NT2/D1 (cell line): ENCODE data around the gene PDE6B.

Experiments
- DNase-seq: peaks from one replicate; pipeline ENCODE4 v3.0.0-alpha.2; 2011; ENCODE audit warnings: low read depth, low spot score
- H3K27me3 ChIP-seq: 2 replicates; pipeline ENCODE4 v1.6.0; 2011; ENCODE audit warnings: mild to moderate bottlenecking; ENCODE audit not compliant: insufficient read length, insufficient read depth
- H3K36me3 ChIP-seq: 2 replicates; pipeline ENCODE4 v1.6.1; 2011; ENCODE audit warnings: mild to moderate bottlenecking, low read length, mixed read lengths; ENCODE audit not compliant: insufficient read depth, insufficient read length
- H3K4me1 ChIP-seq: 2 replicates; pipeline ENCODE4 v1.5.1; 2011; ENCODE audit not compliant: insufficient read depth, insufficient read length
- H3K4me3 ChIP-seq: 2 replicates; pipeline ENCODE4 v1.5.1; 2011; ENCODE audit warnings: low read depth; ENCODE audit not compliant: insufficient read length
- H3K9ac ChIP-seq: 2 replicates; pipeline ENCODE4 v1.6.0; 2011; ENCODE audit warnings: low read depth; ENCODE audit not compliant: insufficient read length
- H3K9me3 ChIP-seq: 2 replicates; pipeline ENCODE4 v1.5.1; 2011; ENCODE audit warnings: mild to moderate bottlenecking, low read length; ENCODE audit not compliant: insufficient read depth
- SUZ12 ChIP-seq: IDR thresholded peaks from 2 replicates; pipeline ENCODE4 v1.6.1; 2011; ENCODE audit not compliant: insufficient read length, insufficient read depth; ENCODE audit errors: extremely low read depth
- YY1 ChIP-seq: IDR thresholded peaks from 2 replicates; pipeline ENCODE4 v1.6.1; 2011; ENCODE audit not compliant: insufficient read length, insufficient read depth
- ZNF274 ChIP-seq: IDR thresholded peaks from 2 replicates; pipeline ENCODE4 v1.6.1; 2011; ENCODE audit warnings: mild to moderate bottlenecking, low read depth, low read length

Gene PDE6B

GRCh38 chr4:678331-679103, 53.1 kb downstream of the PDE6B start:
- Histone ChIP-seq H3K36me3 (peaks cover under 1% of the 10 kb centered on the region), H3K27me3 (no peaks in the 10 kb centered on the region), H3K4me1 (peaks cover 42% of the 10 kb centered on the region), H3K9ac (peak overlapping the region; percentile 43), H3K9me3 (no peaks in the 10 kb centered on the region), H3K4me3 (no peak overlapping the region)
- TF ChIP-seq SUZ12 (no peak), YY1 (no peak), ZNF274 (no peak)
- no peak for DNase-seq

GRCh38 chr4:679104-679481, 53.7 kb downstream of the PDE6B start:
- Histone ChIP-seq H3K9me3 (no peaks in the 10 kb centered on the region), H3K36me3 (no peaks in the 10 kb centered on the region), H3K9ac (peak overlapping the region; percentile 43), H3K4me1 (peaks cover 47% of the 10 kb centered on the region), H3K27me3 (no peaks in the 10 kb centered on the region), H3K4me3 (no peak overlapping the region)
- TF ChIP-seq SUZ12, result no peak
- TF ChIP-seq ZNF274, result no peak
- TF ChIP-seq YY1, result no peak
- DNase-seq, result no peak

- Histone ChIP-seq H3K36me3 (no peaks in the 10 kb centered on the region), H3K4me3 (no peak overlapping the region), H3K9ac (peak overlapping the region; percentile 16), H3K9me3 (no peaks in the 10 kb centered on the region), H3K27me3 (no peaks in the 10 kb centered on the region), H3K4me1 (peaks cover 52% of the 10 kb centered on the region)
- TF ChIP-seq YY1, result no peak
- TF ChIP-seq ZNF274, result no peak
- no peak for TF ChIP-seq SUZ12
- no peak for DNase-seq
Measured at GRCh38 chr4:679629-680028, 54.3 kb downstream of the PDE6B start.

GRCh38 chr4:680091-680490, 54.7 kb downstream of the PDE6B start:
- TF ChIP-seq ZNF274 (no peak), SUZ12 (no peak), YY1 (no peak)
- H3K4me1 ChIP-seq, result peaks cover 50% of the 10 kb centered on the region
- no peaks in the 10 kb centered on the region for H3K9me3 ChIP-seq
- peak overlapping the region; percentile 29 for H3K9ac ChIP-seq
- no peaks in the 10 kb centered on the region for H3K36me3 ChIP-seq
- H3K27me3 ChIP-seq, result no peaks in the 10 kb centered on the region
- no peak overlapping the region for H3K4me3 ChIP-seq
- no peak for DNase-seq

- H3K4me3 ChIP-seq, result peak overlapping the region; percentile 46
- H3K9me3 ChIP-seq, result no peaks in the 10 kb centered on the region
- no peak for DNase-seq
- H3K36me3 ChIP-seq, result no peaks in the 10 kb centered on the region
- H3K9ac ChIP-seq, result peak overlapping the region; percentile 65
- peaks cover 46% of the 10 kb centered on the region for H3K4me1 ChIP-seq
- TF ChIP-seq SUZ12 (no peak), YY1 (no peak), ZNF274 (no peak)
- no peaks in the 10 kb centered on the region for H3K27me3 ChIP-seq
Measured at GRCh38 chr4:680551-680927, 55.2 kb downstream of the PDE6B start.

GRCh38 chr4:680928-681645, 55.7 kb downstream of the PDE6B start:
- Histone ChIP-seq H3K4me1 (peaks cover 43% of the 10 kb centered on the region), H3K9ac (peak overlapping the region; percentile 65), H3K9me3 (no peaks in the 10 kb centered on the region), H3K36me3 (no peaks in the 10 kb centered on the region), H3K27me3 (no peaks in the 10 kb centered on the region), H3K4me3 (peak overlapping the region; percentile 46)
- DNase-seq, result no peak
- no peak for TF ChIP-seq ZNF274
- TF ChIP-seq YY1, result no peak
- TF ChIP-seq SUZ12, result no peak

GRCh38 chr4:681736-682451, 56.5 kb downstream of the PDE6B start:
- Histone ChIP-seq H3K9ac (no peak overlapping the region), H3K4me1 (peaks cover 39% of the 10 kb centered on the region), H3K4me3 (no peak overlapping the region), H3K9me3 (no peaks in the 10 kb centered on the region), H3K36me3 (no peaks in the 10 kb centered on the region), H3K27me3 (no peaks in the 10 kb centered on the region)
- TF ChIP-seq SUZ12 (no peak), YY1 (no peak), ZNF274 (no peak)
- DNase-seq, result no peak
